ENCODE data around the gene PRPH.

DNA sequence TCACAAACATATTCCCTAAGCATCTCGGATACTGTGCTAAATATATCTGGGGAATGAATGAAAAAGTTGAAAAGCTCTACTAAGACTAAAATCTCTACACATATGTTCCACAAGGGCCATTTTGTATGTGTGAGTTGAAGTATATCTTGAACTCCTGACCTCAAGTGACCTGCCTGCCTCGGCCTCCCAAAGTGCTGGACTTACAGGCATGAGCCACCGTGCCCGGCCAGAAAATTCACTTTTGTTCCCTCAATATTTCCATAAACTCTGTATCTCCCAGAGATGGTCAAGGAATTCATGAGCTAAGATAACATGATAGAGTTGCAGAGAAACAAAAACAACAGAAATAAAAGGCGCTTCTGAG, 31.6 kb upstream of the PRPH start:
- TF ChIP-seq, protein P1, sequence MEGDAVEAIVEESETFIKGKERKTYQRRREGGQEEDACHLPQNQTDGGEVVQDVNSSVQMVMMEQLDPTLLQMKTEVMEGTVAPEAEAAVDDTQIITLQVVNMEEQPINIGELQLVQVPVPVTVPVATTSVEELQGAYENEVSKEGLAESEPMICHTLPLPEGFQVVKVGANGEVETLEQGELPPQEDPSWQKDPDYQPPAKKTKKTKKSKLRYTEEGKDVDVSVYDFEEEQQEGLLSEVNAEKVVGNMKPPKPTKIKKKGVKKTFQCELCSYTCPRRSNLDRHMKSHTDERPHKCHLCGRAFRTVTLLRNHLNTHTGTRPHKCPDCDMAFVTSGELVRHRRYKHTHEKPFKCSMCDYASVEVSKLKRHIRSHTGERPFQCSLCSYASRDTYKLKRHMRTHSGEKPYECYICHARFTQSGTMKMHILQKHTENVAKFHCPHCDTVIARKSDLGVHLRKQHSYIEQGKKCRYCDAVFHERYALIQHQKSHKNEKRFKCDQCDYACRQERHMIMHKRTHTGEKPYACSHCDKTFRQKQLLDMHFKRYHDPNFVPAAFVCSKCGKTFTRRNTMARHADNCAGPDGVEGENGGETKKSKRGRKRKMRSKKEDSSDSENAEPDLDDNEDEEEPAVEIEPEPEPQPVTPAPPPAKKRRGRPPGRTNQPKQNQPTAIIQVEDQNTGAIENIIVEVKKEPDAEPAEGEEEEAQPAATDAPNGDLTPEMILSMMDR (IDR thresholded peaks at IDR 0.05): no peak
- TF ChIP-seq POLR2A (IDR thresholded peaks at IDR 0.05): no peak
